Common myeloid progenitor, CD34-positive (primary cell): ENCODE measurements around the gene IER2.

Experiments used
- CTCF ChIA-PET: fragments of 350-600 bp; sonication (Branson Sonifier 250); formaldehyde crosslinking; loops from one replicate; lab custom pipeline; 2021; ENCODE audit warnings: antibody characterized with exemption; lab: Charles Lee
- POLR2A ChIA-PET: fragments of 350-600 bp; sonication (Branson Sonifier 250); formaldehyde crosslinking; loops from one replicate; lab custom pipeline; 2021; ENCODE audit warnings: antibody characterized with exemption; lab: Charles Lee
- DNase-seq, 3 donors: peaks; one replicate each; pipeline versions ENCODE4 v3.0.0 to v3.0.0-alpha.2; 2013
- H3K27ac ChIP-seq, 2 experiments: 1 replicate in 1 of 2; 2 replicates in 1 of 2; pipeline ENCODE4 v1.7.0; 2013; ENCODE audit warnings: inconsistent platforms in 2 of 2, low read length in 2 of 2, mild to moderate bottlenecking in 2 of 2, low read depth in 1 of 2, moderate library complexity in 1 of 2; ENCODE audit not compliant: severe bottlenecking in 2 of 2, insufficient read depth in 1 of 2, poor library complexity in 1 of 2
- H3K27me3 ChIP-seq, 5 experiments: replicated peaks in 2 of 5; 1 replicate in 3 of 5; 2 replicates in 2 of 5; pipeline versions ENCODE4 v1.6.1 to v1.7.0; 2013; ENCODE audit warnings: low read length in 4 of 5, mild to moderate bottlenecking in 2 of 5, moderate library complexity in 2 of 5, inconsistent platforms in 1 of 5; ENCODE audit not compliant: insufficient read depth in 5 of 5, control insufficient read depth in 4 of 5
- H3K36me3 ChIP-seq, 4 experiments: 1 replicate in 2 of 4; 2 replicates in 2 of 4; pipeline versions ENCODE4 v1.6.1 to v1.7.0; 2013; ENCODE audit warnings: low read length in 3 of 4, control low read depth in 1 of 4, mild to moderate bottlenecking in 1 of 4; ENCODE audit not compliant: control insufficient read depth in 4 of 4, insufficient read depth in 4 of 4
- H3K4me1 ChIP-seq, 4 experiments: 1 replicate in 3 of 4; 2 replicates in 1 of 4; pipeline versions ENCODE4 v1.6.1 to v1.7.1; 2013; ENCODE audit warnings: low read length in 3 of 4, mild to moderate bottlenecking in 3 of 4, control low read depth in 1 of 4, inconsistent platforms in 1 of 4, moderate library complexity in 1 of 4; ENCODE audit not compliant: control insufficient read depth in 4 of 4, insufficient read depth in 4 of 4; ENCODE audit errors: control extremely low read depth in 1 of 4
- H3K4me3 ChIP-seq, 7 experiments: 1 replicate in 4 of 7; 2 replicates in 3 of 7; pipeline versions ENCODE4 v1.5.1 to v1.7.0; 2013; ENCODE audit warnings: mild to moderate bottlenecking in 7 of 7, low read length in 6 of 7, moderate library complexity in 6 of 7, inconsistent platforms in 2 of 7, low read depth in 2 of 7, control low read depth in 1 of 7; ENCODE audit not compliant: insufficient read depth in 4 of 7, control insufficient read depth in 1 of 7; ENCODE audit errors: extremely low read depth in 1 of 7
- H3K9me3 ChIP-seq, 5 experiments: 1 replicate in 4 of 5; 2 replicates in 1 of 5; pipeline versions ENCODE4 v1.6.1 to v1.7.1; 2013; ENCODE audit warnings: low read length in 4 of 5, mild to moderate bottlenecking in 2 of 5, inconsistent platforms in 1 of 5, low read depth in 1 of 5, moderate library complexity in 1 of 5; ENCODE audit not compliant: control insufficient read depth in 4 of 5, insufficient read depth in 2 of 5; ENCODE audit errors: control extremely low read depth in 1 of 5
- WGBS: methylation state at CpG from one replicate; pipeline ENCODE4 v1.1.5; 2013; ENCODE audit not compliant: insufficient coverage; 5-methylcytosine and 5-hydroxymethylcytosine counted together

The IER2 gene

GRCh38 chr19:13103581-13104359 is 46.4 kb upstream of the IER2 start:
- POLR2A ChIA-PET, result interaction anchor here (0.7 to 9.5 kb wide), 10 partner anchors 8 to 166 kb away, joined by 3 to 156 read pairs (median 4); partner anchors contain the start of genes CALR, IER2, NACC1 and STX10
- CTCF ChIA-PET, result interaction anchor here (1.1 to 4.2 kb wide), 8 partner anchors 8 to 66 kb away, joined by 3 to 25 read pairs (median 4); partner anchors contain the start of genes IER2, NACC1, STX10 and TRMT1
- Histone ChIP-seq H3K4me3 (peak overlapping the region in 6 of 7 experiments; percentile 51 to 100 (median 96)), H3K27ac (peak overlapping the region; percentile 90 to 95), H3K27me3 (no peaks in the 10 kb centered on the region), H3K9me3 (no peaks in the 10 kb centered on the region), H3K36me3 (peaks cover 0 to 36% (median 13%) of the 10 kb centered on the region in 4 experiments), H3K4me1 (peaks cover 3 to 68% (median 57%) of the 10 kb centered on the region in 4 experiments)
- peak in 2 of 3 donors; percentile 55 to 76 for DNase-seq
- 4% methylated on average over 5 of the region's 13 CpGs for whole genome bisulfite sequencing

- Histone ChIP-seq H3K36me3 (peaks cover under 1 to 37% (median 14%) of the 10 kb centered on the region in 4 experiments), H3K9me3 (no peaks in the 10 kb centered on the region), H3K27ac (peak overlapping the region; percentile 90 to 95), H3K4me1 (peaks cover 3 to 62% (median 52%) of the 10 kb centered on the region in 4 experiments), H3K4me3 (peak overlapping the region in 6 of 7 experiments; percentile 1 to 100 (median 78)), H3K27me3 (no peaks in the 10 kb centered on the region)
- ChIA-PET POLR2A (interaction anchor here (0.7 to 9.5 kb wide), 10 partner anchors 8 to 167 kb away, joined by 3 to 156 read pairs (median 4); partner anchors contain the start of genes CALR, IER2, NACC1 and STX10), CTCF (interaction anchor here (1.0 to 4.2 kb wide), 10 partner anchors 9 to 65 kb away, joined by 3 to 25 read pairs (median 4); partner anchors contain the start of genes IER2, NACC1, STX10 and TRMT1)
- 0% methylated on average over 21 of the region's 33 CpGs for WGBS
- DNase-seq, result peak; percentile 98 to 100 (median 99)
Observed at GRCh38 chr19:13104360-13104847, 45.8 kb upstream of the IER2 start.

GRCh38 chr19:13104848-13105711 is 45.1 kb upstream of the IER2 start:
- Histone ChIP-seq H3K4me3 (peak overlapping the region in 6 of 7 experiments; percentile 1 to 98 (median 66)), H3K4me1 (peaks cover 0 to 55% (median 46%) of the 10 kb centered on the region in 4 experiments), H3K27me3 (no peaks in the 10 kb centered on the region), H3K9me3 (no peaks in the 10 kb centered on the region), H3K36me3 (peaks cover 3 to 37% (median 16%) of the 10 kb centered on the region in 4 experiments), H3K27ac (peak overlapping the region; percentile 56 to 95)
- POLR2A ChIA-PET, result interaction anchor here (0.6 to 9.5 kb wide), 8 partner anchors 8 to 730 kb away, joined by 3 to 156 read pairs (median 6); partner anchors contain the start of genes CALR, IER2, NACC1 and STX10
- DNase-seq, result peak in 2 of 3 donors; percentile 70 to 75
- CTCF ChIA-PET, result interaction anchor here (0.8 to 4.2 kb wide), 13 partner anchors 8 to 127 kb away, joined by 3 to 25 read pairs (median 4); partner anchors contain the start of genes IER2, NACC1, STX10 and TRMT1
- WGBS, result 7% methylated on average over 11 of the region's 29 CpGs

GRCh38 chr19:13109361-13110098 is 40.7 kb upstream of the IER2 start:
- H3K4me1 ChIP-seq, result peaks cover 0 to 18% (median 15%) of the 10 kb centered on the region in 4 experiments
- H3K27ac ChIP-seq, result no peak overlapping the region
- no peaks in the 10 kb centered on the region for H3K9me3 ChIP-seq
- H3K27me3 ChIP-seq, result no peaks in the 10 kb centered on the region
- ChIA-PET CTCF (no interaction called here), POLR2A (no interaction called here)
- H3K4me3 ChIP-seq, result no peak overlapping the region
- 97% methylated on average over 25 of the region's 30 CpGs for WGBS
- no peak for DNase-seq
- H3K36me3 ChIP-seq, result peaks cover 6 to 47% (median 26%) of the 10 kb centered on the region in 4 experiments

GRCh38 chr19:13110099-13110610 is 40.1 kb upstream of the IER2 start:
- DNase-seq, result no peak
- peaks cover 0 to 14% (median 11%) of the 10 kb centered on the region in 4 experiments for H3K4me1 ChIP-seq
- CTCF ChIA-PET, result no interaction called here
- H3K27me3 ChIP-seq, result no peaks in the 10 kb centered on the region
- WGBS, result 100% methylated on average over 2 of the region's 15 CpGs
- H3K36me3 ChIP-seq, result peaks cover 6 to 53% (median 29%) of the 10 kb centered on the region in 4 experiments
- no peak overlapping the region for H3K27ac ChIP-seq
- no peak overlapping the region for H3K4me3 ChIP-seq
- POLR2A ChIA-PET, result interaction anchor here (0.7 kb wide), 1 partner anchor 14 kb away, joined by 3 read pairs; no protein-coding TSS in a partner anchor
- H3K9me3 ChIP-seq, result no peaks in the 10 kb centered on the region
